Endothelial cell of umbilical vein (primary cell): ENCODE data around the gene BCL11B.

Source experiments
- POLR2A ChIP-seq: IDR thresholded peaks from 2 replicates; pipeline ENCODE4 v1.6.1; 2012; ENCODE audit warnings: low read depth, mild to moderate bottlenecking, control low read depth, low read length
- TF ChIP-seq, protein P1 (sequence below), 2 donors: IDR thresholded peaks; 1 replicate in 1 of 2; 2 replicates in 1 of 2; pipeline ENCODE4 v1.5.1; 2011; ENCODE audit warnings: low read length in 2 of 2, mild to moderate bottlenecking in 2 of 2, moderate library complexity in 2 of 2, control low read depth in 1 of 2, inconsistent platforms in 1 of 2, low read depth in 1 of 2; ENCODE audit not compliant: insufficient read depth in 1 of 2; ENCODE audit errors: extremely low read depth in 1 of 2

DNA sequence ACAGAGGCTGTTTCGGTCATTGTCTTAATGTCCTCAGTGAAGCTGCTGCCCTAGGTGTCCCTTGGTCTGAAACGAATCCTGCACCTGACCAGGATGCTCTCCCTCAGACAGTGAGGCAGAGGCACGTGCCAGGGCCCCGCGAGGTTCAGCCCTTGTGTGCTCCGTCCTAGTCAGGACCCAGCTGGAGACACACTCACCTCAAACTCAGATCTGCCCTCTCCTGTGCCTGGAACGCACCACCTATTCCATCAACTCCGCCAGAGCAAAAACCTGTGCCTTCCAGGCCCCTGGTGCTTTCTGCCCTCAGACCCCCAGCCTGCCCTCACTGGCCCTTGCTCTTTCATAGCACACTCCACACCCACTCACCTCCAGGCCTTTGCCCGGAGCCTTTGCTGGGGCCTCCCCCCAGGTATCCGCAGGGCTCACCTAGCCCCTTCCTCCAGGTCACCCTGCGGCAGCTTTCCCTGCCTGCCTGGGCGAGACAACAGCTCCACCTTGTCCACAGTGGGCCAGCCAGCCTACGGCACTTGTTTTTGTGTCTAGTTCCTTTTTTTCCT, 150.6 kb downstream of the BCL11B start:
- TF ChIP-seq, protein P1, sequence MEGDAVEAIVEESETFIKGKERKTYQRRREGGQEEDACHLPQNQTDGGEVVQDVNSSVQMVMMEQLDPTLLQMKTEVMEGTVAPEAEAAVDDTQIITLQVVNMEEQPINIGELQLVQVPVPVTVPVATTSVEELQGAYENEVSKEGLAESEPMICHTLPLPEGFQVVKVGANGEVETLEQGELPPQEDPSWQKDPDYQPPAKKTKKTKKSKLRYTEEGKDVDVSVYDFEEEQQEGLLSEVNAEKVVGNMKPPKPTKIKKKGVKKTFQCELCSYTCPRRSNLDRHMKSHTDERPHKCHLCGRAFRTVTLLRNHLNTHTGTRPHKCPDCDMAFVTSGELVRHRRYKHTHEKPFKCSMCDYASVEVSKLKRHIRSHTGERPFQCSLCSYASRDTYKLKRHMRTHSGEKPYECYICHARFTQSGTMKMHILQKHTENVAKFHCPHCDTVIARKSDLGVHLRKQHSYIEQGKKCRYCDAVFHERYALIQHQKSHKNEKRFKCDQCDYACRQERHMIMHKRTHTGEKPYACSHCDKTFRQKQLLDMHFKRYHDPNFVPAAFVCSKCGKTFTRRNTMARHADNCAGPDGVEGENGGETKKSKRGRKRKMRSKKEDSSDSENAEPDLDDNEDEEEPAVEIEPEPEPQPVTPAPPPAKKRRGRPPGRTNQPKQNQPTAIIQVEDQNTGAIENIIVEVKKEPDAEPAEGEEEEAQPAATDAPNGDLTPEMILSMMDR (IDR thresholded peaks at IDR 0.05; ENCODE audit: extremely low read depth in 1 of 2, insufficient read depth in 1 of 2, low read depth in 1 of 2, low read length in 2 of 2), result no peak
- TF ChIP-seq POLR2A, result no peak
